GM13977 (cell line): Measurements from ENCODE around the gene KCNK17.

Experiments used
- DNase-seq: peaks from one replicate; pipeline ENCODE4 v3.0.0; 2012; ENCODE audit warnings: low spot score
- in situ Hi-C: fragments of 300-500 bp; cut with MboI; formaldehyde crosslinking; loops from one replicate; pipeline ENCODE4 v1.12.0; 2022; ENCODE audit warnings: low sequenced_read_pairs, low pct_unique_long_range_greater_than_20kb, mixed read lengths, inconsistent platforms; ENCODE audit not compliant: unreplicated experiment
- TF ChIP-seq, protein P1 (sequence below): IDR thresholded peaks from 2 replicates; pipeline ENCODE4 v1.5.1; 2012; ENCODE audit warnings: mild to moderate bottlenecking, control low read depth; ENCODE audit not compliant: insufficient read depth; ENCODE audit errors: extremely low read depth, missing control alignments

The KCNK17 gene

DNA sequence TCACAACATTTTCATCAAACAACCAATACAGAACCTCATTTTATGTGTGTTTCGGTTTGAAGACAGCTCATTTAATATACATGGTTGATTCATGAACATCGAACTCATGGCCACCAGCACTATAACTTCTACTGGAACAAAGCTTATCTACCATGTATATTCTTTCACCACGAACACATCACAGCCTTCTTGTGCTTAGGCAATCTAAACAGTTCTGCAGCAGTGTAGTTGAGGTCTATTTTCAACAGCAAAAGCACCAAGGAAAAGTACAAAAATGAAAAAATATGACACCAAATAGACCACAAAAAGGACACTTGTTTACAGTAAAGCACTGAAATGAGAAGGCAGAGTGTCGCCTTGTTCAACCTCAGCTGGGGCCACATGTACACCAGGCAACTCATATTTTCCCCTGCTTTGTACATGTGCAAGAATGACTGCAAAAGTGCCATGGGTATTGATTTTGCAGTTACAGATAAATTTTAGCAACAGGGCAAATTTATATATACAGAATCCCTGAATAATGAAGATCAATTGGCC lies 59.2 kb downstream of the KCNK17 start:
- TF ChIP-seq, protein P1, sequence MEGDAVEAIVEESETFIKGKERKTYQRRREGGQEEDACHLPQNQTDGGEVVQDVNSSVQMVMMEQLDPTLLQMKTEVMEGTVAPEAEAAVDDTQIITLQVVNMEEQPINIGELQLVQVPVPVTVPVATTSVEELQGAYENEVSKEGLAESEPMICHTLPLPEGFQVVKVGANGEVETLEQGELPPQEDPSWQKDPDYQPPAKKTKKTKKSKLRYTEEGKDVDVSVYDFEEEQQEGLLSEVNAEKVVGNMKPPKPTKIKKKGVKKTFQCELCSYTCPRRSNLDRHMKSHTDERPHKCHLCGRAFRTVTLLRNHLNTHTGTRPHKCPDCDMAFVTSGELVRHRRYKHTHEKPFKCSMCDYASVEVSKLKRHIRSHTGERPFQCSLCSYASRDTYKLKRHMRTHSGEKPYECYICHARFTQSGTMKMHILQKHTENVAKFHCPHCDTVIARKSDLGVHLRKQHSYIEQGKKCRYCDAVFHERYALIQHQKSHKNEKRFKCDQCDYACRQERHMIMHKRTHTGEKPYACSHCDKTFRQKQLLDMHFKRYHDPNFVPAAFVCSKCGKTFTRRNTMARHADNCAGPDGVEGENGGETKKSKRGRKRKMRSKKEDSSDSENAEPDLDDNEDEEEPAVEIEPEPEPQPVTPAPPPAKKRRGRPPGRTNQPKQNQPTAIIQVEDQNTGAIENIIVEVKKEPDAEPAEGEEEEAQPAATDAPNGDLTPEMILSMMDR, result no peak
- in situ Hi-C loops, result no loop called here
- no peak for DNase-seq

DNA sequence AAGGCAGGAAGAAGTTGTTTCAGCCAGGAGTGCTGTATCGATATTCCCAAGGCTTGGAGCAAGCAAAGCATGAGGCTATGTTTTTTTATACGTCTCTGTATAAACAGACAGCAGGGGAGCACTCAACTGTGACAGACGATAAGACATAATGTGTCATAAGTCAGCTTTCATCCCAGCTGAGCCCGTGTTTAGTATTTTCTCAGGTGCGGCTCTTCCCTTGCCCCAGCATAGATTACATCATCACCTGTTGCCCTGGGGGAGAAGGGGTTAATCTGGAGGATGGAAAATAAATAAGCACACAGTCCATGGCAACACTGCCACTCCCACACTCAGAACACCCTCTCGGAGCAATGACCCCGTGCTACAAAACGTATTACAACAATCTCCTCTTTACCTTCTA lies 62.8 kb downstream of the KCNK17 start:
- TF ChIP-seq, protein P1, result no peak
- in situ Hi-C loops, result no loop called here
- no peak for DNase-seq

DNA sequence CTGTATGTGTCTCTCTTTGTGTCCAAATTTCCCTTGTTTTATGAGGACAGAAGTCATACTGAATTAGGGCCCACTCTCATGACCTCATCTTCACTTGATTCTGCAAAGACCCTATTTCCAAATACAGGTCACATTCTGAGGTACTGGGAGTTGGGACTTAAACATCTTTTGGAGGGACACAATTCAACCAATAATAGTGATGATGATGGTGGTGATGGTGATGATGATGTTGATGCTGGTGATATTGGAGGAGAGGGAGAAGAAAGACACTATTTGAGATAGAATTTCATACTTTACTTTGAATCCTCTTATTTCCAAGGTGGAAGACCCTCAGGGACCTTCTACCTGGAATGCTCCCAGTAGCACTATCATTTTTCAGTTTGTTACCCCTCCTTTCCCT lies 63.7 kb downstream of the KCNK17 start:
- TF ChIP-seq, protein P1, result no peak
- DNase-seq, result no peak
- in situ Hi-C loops, result no loop called here

DNA sequence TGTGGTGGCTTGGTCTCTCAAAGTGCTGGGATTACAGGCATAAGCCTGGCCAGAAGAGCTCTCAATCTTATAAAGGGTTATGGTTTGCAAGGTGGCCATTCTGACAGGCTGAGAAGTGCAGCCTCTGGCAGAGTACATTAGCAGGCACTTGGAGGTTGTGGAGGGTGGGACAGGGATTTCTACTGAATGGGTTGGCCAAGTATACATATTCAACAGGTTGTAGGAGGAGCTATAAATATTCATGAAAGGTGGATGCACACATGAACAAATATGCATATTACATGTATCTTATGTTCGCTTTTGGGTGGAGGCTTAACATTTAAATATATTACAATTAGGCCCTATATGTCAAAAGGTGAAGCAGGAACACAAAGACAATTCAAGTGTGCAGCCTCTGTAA lies 64.9 kb downstream of the KCNK17 start:
- TF ChIP-seq, protein P1, result no peak
- in situ Hi-C loops, result no loop called here
- DNase-seq, result no peak
